PFSK-1 (cell line): ENCODE results near the gene SLC4A1.

Experiments used
- POLR2AphosphoS5 ChIP-seq: IDR thresholded peaks from 2 replicates; pipeline ENCODE4 v1.6.1; 2012; ENCODE audit warnings: low read depth, mild to moderate bottlenecking, control low read depth, low read length, moderate library complexity
- REST ChIP-seq, 2 experiments: IDR thresholded peaks; 2 replicates each; pipeline versions ENCODE4 v1.6.1 to v1.8.0; 2011 to 2012; ENCODE audit warnings: low read depth in 2 of 2, low read length in 2 of 2, control low read depth in 1 of 2, inconsistent platforms in 1 of 2, mild to moderate bottlenecking in 1 of 2, moderate library complexity in 1 of 2; ENCODE audit not compliant: insufficient read depth in 1 of 2
- SIN3A ChIP-seq: IDR thresholded peaks from 2 replicates; pipeline ENCODE4 v1.6.1; 2012; ENCODE audit warnings: mild to moderate bottlenecking, low read length, moderate library complexity, borderline replicate concordance; ENCODE audit not compliant: insufficient read depth

- TF ChIP-seq POLR2AphosphoS5 (no peak), REST (IDR thresholded peaks at IDR 0.05; ENCODE audit: insufficient read depth in 1 of 2, low read depth in 2 of 2, low read length in 2 of 2) (no peak), SIN3A (no peak)
Measured at GRCh38 chr17:44260296-44260695, 7.6 kb downstream of the SLC4A1 start.
